Renal cortical epithelial cell (primary cell): ENCODE results near the gene CAMSAP3. TPM values are rescaled to one million over a fixed set of nuclear protein-coding genes. Genes with fewer than 3 reads are reported as not detected.

ENCODE experiments used
- DNase-seq: peaks from one replicate; pipeline ENCODE4 v3.0.0-alpha.2; 2011; ENCODE audit warnings: low read depth
- total RNA-seq: library from RNA; depleted of rRNA; stranded (reverse); fragments of >200 nt; gene quantifications from 2 replicates; pipeline ENCODE4 v1.2.3, GENCODE V29; 2014

The CAMSAP3 gene
- total RNA-seq, 1 donor from 2014 or later, result 3.8 TPM

GRCh38 chr19:7611541-7612279 lies 16.0 kb downstream of the CAMSAP3 start:
- DNase-seq, result no peak

- DNase-seq, result no peak
Observed at GRCh38 chr19:7612282-7613274, 16.9 kb downstream of the CAMSAP3 start.

GRCh38 chr19:7614859-7615741 lies 19.4 kb downstream of the CAMSAP3 start:
- no peak for DNase-seq

GRCh38 chr19:7617172-7617571 lies 21.5 kb downstream of the CAMSAP3 start:
- no peak for DNase-seq

- DNase-seq, result no peak
Observed at GRCh38 chr19:7617735-7618134, 22.1 kb downstream of the CAMSAP3 start.

GRCh38 chr19:7618348-7618747 lies 22.7 kb downstream of the CAMSAP3 start:
- DNase-seq, result no peak

GRCh38 chr19:7618771-7619510 lies 23.3 kb downstream of the CAMSAP3 start:
- peak; percentile 15 for DNase-seq

GRCh38 chr19:7619671-7620441 lies 24.2 kb downstream of the CAMSAP3 start:
- DNase-seq, result no peak

- DNase-seq, result no peak
Observed at GRCh38 chr19:7620442-7621412, 25.1 kb downstream of the CAMSAP3 start.

GRCh38 chr19:7622933-7623685 lies 27.4 kb downstream of the CAMSAP3 start:
- no peak for DNase-seq

GRCh38 chr19:7623725-7624603 lies 28.3 kb downstream of the CAMSAP3 start:
- no peak for DNase-seq

GRCh38 chr19:7624810-7625209 lies 29.1 kb downstream of the CAMSAP3 start:
- no peak for DNase-seq

GRCh38 chr19:7625763-7626372 lies 30.2 kb downstream of the CAMSAP3 start:
- no peak for DNase-seq

GRCh38 chr19:7627166-7627565 lies 31.5 kb downstream of the CAMSAP3 start:
- no peak for DNase-seq

- DNase-seq, result no peak
Observed at GRCh38 chr19:7628589-7629311, 33.1 kb downstream of the CAMSAP3 start.
